8988T (cell line): ENCODE measurements around the gene ZNF407.

Experiments used
- DNase-seq: peaks from one replicate; pipeline ENCODE4 v3.0.0; 2011

Gene ZNF407

GRCh38 chr18:74682141-74682990 is 84.7 kb downstream of the ZNF407 start:
- no peak for DNase-seq

- no peak for DNase-seq
These were observed 85.3 kb downstream of the ZNF407 start for GRCh38 chr18:74682991-74683297.

GRCh38 chr18:74683573-74683972 is 85.9 kb downstream of the ZNF407 start:
- DNase-seq = no peak

GRCh38 chr18:74689251-74689650 is 91.6 kb downstream of the ZNF407 start:
- DNase-seq = no peak

- no peak for DNase-seq
These were observed 94.8 kb downstream of the ZNF407 start for GRCh38 chr18:74692367-74693013.

GRCh38 chr18:74694436-74694835 is 96.8 kb downstream of the ZNF407 start:
- DNase-seq = no peak

GRCh38 chr18:74695170-74695569 is 97.5 kb downstream of the ZNF407 start:
- no peak for DNase-seq

- no peak for DNase-seq
These were observed 101.2 kb downstream of the ZNF407 start for GRCh38 chr18:74698881-74699280.

- no peak for DNase-seq
These were observed 101.8 kb downstream of the ZNF407 start for GRCh38 chr18:74699455-74699854.

- no peak for DNase-seq
These were observed 105.3 kb downstream of the ZNF407 start for GRCh38 chr18:74702950-74703349.

GRCh38 chr18:74708169-74708568 is 110.5 kb downstream of the ZNF407 start:
- DNase-seq = no peak

- no peak for DNase-seq
These were observed 111.8 kb downstream of the ZNF407 start for GRCh38 chr18:74709452-74709851.

- DNase-seq = no peak
These were observed 116.5 kb downstream of the ZNF407 start for GRCh38 chr18:74714120-74714519.

- DNase-seq = no peak
These were observed 117.1 kb downstream of the ZNF407 start for GRCh38 chr18:74714791-74715190.

- DNase-seq = no peak
These were observed 117.6 kb downstream of the ZNF407 start for GRCh38 chr18:74715306-74715705.

- DNase-seq = no peak
These were observed 118.4 kb downstream of the ZNF407 start for GRCh38 chr18:74715865-74716712.

- DNase-seq = no peak
These were observed 120.6 kb downstream of the ZNF407 start for GRCh38 chr18:74718312-74718711.

GRCh38 chr18:74722237-74722636 is 124.6 kb downstream of the ZNF407 start:
- no peak for DNase-seq

- no peak for DNase-seq
These were observed 126.5 kb downstream of the ZNF407 start for GRCh38 chr18:74724186-74724585.

- DNase-seq = no peak
These were observed 128.0 kb downstream of the ZNF407 start for GRCh38 chr18:74725690-74726089.

- no peak for DNase-seq
These were observed 130.9 kb downstream of the ZNF407 start for GRCh38 chr18:74728586-74728985.

- DNase-seq = no peak
These were observed 133.4 kb downstream of the ZNF407 start for GRCh38 chr18:74731097-74731496.

GRCh38 chr18:74732380-74732779 is 134.7 kb downstream of the ZNF407 start:
- DNase-seq = no peak

- DNase-seq = no peak
These were observed 135.9 kb downstream of the ZNF407 start for GRCh38 chr18:74733598-74733997.
